ENCODE data around the gene TNRC6B.
A peak's percentile ranks its signal among the peaks of the same experiment; 100 is the strongest.
"Not testable (repeated sequence)": the region's sequence is repeated elsewhere in the genome, so short reads cannot be mapped to it uniquely, and the experiment has no call there.

The TNRC6B gene

GRCh38 chr22:40182231-40182835 is 4.6 kb downstream of the TNRC6B start:
- DNase-seq (ENCODE audit: low spot score), result no peak

- DNase-seq (ENCODE audit: low spot score), result peak; percentile 62
Observed at GRCh38 chr22:40183029-40183581, 5.4 kb downstream of the TNRC6B start.

DNA sequence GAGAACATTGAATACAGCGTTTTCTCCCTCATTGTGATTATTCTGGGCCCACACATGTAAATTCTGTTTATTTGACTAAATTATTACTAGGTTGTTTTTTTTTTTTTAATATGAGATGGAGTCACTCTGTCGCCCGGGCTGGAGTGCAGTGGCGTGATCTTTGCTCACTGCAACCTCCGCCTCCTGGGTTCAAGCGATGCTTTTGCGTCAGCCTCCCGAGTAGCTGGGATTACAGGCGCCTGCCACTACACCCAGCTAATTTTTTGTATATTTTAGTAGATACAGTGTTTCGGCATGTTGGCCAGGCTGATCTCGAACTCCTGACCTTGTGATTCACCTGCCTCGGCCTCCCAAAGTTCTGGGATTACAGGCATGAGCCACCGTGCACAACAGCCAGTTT is 5.9 kb downstream of the TNRC6B start:
- DNase-seq (ENCODE audit: low spot score), result not testable (repeated sequence)

DNA sequence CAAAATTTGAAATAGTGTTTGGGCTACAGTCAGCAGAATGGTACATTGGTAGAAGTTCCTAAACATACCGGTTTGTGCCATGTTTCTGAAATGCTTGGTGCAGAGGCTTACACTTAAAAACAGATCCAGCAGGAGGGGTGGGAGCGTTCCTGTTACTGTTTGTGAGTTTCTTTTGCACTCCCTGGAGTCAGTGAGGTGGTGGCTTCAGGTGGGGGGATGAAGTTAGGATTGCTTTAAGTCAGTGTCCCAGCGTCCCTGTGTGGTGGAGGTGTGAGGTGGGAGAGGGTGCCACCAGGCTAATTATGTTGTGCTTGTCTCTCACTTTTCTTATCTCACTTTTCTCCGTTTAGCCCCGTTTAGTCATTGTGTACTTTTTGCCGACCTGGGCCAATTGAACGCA is 9.7 kb downstream of the TNRC6B start:
- no peak for DNase-seq (ENCODE audit: low spot score)

DNA sequence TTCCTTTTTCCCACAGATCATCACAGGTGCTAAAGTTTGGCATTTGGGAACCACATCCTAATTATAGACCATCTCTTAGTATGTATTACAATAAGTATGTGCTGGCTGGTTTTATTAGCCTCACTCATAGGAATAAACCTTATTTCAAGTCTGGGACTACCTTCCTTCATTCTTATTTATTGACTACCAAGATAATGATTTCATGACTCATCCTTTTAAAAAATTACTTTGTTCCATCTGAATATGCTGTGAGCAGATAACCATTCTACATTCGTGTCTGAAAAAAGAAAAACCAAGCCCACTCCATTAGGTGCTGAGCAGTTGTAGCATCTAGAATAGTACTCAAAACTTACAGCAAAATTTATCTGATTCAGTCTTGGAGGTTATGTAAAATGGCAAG is 12.3 kb downstream of the TNRC6B start:
- DNase-seq (ENCODE audit: low spot score), result no peak

DNA sequence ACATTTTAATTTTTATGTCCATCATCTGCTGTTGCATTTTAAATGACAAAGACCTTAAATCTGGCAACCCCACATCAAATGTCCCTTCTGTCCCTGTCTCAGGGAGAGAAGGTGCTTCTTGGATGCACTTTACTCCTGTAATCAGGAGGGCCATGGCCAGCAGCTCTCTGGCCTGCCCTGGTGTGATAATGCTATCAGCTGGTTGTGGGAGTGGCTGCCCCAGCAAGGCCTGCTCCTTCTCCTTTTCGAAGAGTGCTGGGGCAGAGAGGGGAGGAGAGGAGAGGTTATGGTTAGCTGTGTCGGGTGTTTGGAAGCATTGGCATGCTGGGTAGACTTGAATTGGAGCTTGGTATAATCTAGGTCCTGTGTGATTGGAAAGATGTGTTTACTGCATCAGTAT is 12.8 kb downstream of the TNRC6B start:
- no peak for DNase-seq (ENCODE audit: low spot score)

DNA sequence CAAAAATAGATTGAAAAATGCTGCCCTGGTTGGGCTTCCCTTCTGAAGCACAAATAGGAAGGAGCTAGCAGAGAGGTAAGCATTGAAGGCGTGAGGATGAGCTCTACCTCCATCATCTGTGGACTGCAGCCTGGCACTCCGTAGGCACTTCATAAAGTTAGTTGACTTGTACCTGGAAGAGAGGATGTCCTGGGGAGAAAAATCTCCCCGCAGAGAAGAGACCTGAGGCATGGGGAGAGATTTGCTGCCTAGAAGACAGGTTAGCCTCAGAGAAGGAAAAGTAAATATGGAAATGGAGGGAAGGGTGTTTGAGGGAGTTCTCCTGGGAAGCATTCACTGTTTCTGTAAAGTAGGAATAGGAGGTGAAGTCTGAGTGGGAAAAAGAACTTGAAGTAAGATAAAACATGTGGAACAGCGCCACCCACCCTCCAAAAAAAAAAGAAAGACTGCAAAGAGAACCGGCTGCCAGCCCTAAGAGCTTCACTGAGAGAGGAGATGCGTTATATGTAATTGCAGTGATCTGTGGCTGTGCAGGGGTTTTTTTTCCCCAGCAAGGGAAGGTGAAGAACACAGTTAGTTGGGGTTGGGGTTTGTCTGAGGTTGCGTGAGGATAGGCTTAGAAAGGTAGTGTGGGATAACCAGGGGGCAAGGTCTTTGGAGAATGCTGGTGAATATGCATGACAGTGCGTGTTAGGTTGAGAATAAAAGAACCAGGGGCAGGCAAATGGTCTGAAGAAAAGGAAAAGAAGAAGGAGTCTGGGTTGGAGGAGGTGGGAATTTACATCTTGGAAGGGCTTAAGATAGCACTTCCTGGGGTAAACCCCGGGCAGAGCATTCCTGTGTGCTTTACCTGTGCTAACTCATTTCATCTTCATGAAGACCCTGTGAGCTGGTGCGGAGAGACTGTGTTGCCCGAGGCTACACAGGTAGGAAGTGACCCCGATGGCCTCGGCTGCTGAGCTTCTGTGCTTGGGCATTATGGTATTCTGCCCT is 16.0 kb downstream of the TNRC6B start:
- no peak for DNase-seq (ENCODE audit: low spot score)

DNA sequence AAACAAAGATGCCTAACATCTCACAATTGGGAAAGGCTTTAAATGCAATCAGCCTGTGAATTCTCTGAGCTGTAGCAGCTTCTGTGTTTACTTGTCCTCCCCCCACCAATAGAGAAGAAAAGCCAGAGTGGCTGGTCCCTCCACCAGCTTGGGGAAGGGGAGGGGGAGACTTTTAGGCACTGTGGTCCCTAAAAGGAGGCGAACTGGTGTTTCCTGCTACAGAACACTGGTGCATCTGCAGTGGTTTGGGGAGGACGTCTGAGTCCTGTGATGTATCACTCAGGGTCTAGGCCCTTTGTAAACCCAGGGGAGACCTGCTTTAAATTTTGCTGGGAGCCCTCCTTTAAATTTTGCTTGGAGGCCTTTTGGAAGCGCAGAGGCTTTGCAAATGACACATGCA is 16.9 kb downstream of the TNRC6B start:
- no peak for DNase-seq (ENCODE audit: low spot score)

DNA sequence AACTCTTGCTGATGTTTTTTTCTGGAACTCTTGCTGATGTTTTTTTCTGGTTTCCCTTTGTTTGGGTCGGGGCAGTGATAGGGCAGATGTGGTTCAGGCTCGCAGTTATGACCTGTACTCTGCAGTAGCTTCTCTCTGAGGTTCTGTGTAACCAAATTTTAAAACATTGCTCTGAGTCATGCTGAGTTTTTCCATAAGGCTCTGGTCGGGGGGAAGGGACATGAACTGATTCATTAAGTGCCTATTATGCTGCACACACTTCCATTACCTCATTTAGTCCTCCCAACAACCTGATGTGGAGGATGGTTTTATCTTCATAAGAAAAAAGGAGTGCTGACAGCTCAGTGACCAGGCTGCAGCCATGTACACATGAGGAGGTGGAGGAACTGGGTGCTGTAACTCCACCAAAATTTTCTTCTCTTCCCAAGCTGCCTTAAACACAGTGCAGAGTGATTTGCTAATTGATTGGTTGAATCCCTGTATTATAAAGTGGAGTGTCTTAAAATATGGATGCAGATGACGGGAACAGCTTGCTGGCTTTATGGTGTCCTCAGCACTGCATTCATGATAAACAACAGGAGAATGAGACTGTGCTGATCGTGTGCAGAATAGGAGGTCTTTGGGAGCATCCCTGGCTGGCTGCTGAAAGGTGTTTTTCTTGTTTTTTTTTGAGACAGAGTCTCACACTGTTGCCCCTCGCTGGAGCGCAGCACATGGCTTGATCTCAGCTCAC is 19.1 kb downstream of the TNRC6B start:
- peak; percentile 79 for DNase-seq (ENCODE audit: low spot score)

GRCh38 chr22:40197421-40197820 is 19.7 kb downstream of the TNRC6B start:
- not testable (repeated sequence) for DNase-seq (ENCODE audit: low spot score)

- DNase-seq (ENCODE audit: low spot score), result no peak
Observed at GRCh38 chr22:40198733-40199132, 21.0 kb downstream of the TNRC6B start.

GRCh38 chr22:40199223-40199622 is 21.5 kb downstream of the TNRC6B start:
- DNase-seq (ENCODE audit: low spot score), result no peak

GRCh38 chr22:40199852-40200251 is 22.1 kb downstream of the TNRC6B start:
- no peak for DNase-seq (ENCODE audit: low spot score)

DNA sequence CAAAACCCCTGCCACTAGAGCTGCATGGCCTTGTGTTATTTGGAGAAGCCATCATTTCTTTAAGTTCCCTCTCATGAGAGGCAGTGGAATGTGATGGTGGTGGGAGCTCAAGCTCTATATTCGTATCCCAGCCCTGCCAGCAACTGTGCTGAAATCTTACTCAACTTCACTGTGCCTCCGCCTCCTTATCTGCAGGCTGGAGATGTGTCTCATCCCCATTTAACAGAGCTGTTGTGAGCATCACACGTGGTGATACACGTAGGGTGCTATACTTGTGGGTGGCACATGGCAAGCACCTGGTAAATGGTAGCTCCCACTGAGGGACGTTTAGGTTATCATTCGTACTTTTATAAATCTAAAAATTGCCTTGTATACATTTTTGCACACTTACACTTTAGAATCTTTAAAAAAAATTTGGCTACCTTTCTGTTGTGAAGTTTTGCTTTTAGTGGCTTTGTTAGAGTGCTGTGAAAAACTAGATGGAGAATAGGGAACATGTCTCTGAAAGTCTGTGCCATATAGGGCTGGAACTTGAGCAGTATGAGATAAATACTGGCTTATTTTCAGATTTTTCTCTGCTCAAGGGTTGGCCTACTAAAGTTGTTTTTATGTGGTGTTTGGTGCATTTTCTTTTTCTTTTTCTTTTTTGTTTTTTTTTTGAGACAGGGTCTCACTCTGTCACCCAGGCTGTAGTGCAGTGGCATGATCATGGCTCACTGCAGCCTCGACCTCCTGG is 23.2 kb downstream of the TNRC6B start:
- no peak for DNase-seq (ENCODE audit: low spot score)

- DNase-seq (ENCODE audit: low spot score), result no peak
Observed at GRCh38 chr22:40202225-40202944, 24.7 kb downstream of the TNRC6B start.

GRCh38 chr22:40203572-40203971 is 25.8 kb downstream of the TNRC6B start:
- no peak for DNase-seq (ENCODE audit: low spot score)

DNA sequence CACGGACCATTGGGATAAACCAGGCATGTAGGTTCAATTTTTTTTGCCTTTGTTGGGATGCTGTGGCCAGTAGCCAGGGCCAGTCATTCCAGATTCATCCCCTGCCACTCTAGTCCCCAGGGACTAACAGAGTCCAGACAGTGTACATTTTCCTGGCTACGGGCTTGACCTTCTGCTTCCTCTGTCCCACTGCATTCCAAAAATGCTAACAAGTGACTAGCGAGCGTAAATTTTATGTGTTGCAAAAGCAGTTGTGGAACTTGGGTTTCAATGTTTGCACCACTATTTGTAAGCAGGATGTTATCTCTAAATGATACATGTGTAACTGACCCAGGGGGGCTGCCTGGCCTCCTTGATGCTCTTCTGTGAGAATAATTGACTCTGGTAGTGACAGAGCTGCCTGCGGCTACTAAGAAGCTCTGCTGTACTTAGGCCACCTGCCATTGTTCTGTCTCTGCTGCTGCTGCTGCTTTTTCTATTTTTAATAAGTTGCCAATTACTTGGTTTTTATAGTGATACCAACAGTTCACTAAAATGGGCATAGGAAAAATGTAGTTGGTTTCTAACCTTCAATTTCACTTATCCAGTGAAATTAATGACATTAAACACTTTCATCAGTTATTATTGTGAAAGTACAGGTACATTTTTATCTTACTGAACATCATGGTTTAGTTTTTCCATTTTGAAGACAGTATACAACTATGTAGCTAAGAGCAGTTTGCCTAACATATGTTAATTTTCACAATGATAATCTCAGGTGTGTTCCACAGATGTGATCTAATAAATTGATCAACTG is 26.8 kb downstream of the TNRC6B start:
- DNase-seq (ENCODE audit: low spot score), result peak; percentile 38

GRCh38 chr22:40206561-40206960 is 28.8 kb downstream of the TNRC6B start:
- no peak for DNase-seq (ENCODE audit: low spot score)

DNA sequence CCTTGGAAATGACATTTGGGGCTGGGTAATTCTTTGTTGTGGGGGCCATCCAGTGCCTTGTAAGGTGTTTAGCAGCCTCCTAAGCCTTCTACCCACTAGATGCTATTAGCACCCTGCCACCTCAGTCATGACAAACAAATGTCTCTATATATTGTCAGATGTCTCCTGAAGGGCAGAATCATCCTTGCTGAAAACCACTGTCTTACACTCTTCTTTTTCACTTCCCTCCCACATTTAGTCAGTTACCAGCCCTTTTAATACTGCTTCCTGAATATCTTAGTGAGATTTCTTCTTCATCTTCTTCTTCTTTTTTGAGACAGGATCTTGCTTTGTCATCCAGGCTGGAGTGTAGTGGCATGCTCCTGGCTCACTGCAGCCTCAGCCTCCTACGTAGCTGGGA is 33.1 kb downstream of the TNRC6B start:
- no peak for DNase-seq (ENCODE audit: low spot score)

DNA sequence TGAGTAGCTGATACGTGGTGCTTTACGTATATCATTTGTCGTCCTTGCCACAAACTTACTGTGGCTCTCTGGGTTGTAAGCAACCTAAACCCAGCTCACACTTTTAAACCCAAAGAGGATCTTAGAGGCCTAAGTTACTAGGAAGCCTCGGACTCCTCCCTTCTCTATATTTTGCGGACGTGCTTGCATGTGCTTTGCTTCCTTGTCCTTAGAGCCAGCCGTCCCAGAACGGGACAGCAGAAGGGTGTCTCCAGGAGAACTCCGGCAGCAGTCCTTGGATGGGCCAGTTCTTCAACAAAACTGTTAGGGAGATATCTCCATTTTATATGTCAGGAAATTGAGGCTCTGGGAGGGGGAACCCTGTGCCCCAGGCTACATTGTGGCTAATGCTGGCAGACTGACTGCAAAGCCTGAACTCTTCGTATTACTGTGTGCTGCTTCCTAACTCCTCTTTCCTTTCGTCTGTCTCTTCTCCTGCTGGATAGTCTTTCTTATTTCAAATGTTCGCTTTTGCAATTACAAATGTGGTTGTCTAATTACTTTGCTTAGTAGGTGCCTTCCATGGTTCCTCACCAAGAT is 33.8 kb downstream of the TNRC6B start:
- DNase-seq (ENCODE audit: low spot score), result no peak

All from COLO829 (cell line).